Measurements from ENCODE around the gene PECR. TPM values are rescaled to one million over a fixed set of nuclear protein-coding genes. Genes with fewer than 3 reads are reported as not detected.

Gene PECR
- total and polyA plus RNA-seq, 10 of the 15 experiments (the other 5 are each of a cell fraction or from before 2014, with no cell fraction given), result 7.6 to 37.4 (median 25.7) TPM

DNA sequence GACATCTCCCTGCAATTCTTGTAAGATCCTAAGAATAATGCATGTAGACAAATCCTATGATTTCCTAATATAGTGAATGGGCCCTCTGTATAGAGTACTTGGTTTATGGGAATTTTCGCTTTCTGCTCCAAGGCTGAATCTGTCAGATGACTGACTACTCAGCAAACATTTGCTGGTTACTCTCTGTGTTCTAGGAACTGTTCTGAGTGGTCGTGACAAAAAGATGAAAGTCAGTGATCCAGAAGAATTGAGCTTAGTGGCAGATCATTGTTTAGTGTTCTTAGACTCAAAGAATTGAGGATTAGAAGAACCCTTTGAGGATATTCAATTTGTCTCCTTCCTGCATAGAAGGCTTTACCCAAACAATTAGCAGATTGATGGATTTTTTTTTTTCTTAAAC, 37.5 kb upstream of the PECR start:
- ATAC-seq, result no peak
- ChIA-PET CTCF (interaction anchor here (3.2 to 4.8 kb wide), 2 partner anchors 9 to 21 kb away, joined by 18 to 19 read pairs; partner anchors contain the start of gene XRCC5), SMC1A (ENCODE audit: uncharacterized antibody, unreplicated experiment) (interaction anchor here (0.7 to 2.3 kb wide), 5 partner anchors 9 to 172 kb away, joined by 3 to 10 read pairs (median 3); partner anchors contain the start of gene XRCC5), RAD21 (ENCODE audit: unreplicated experiment) (no interaction called here), POLR2A (interaction anchor here (0.6 to 1.4 kb wide), 4 partner anchors 10 to 84 kb away, joined by 3 to 9 read pairs (median 4); partner anchors contain the start of gene XRCC5)
- H3K9me3 ChIP-seq (replicated peaks; ENCODE audit: control insufficient read depth, insufficient read depth, low read length), result no peaks in the 10 kb centered on the region
- no peaks in the 10 kb centered on the region for H3K27me3 ChIP-seq (replicated peaks in 1 of 2; ENCODE audit: control insufficient read depth in 2 of 2, insufficient read depth in 2 of 2, low read length in 1 of 2)
- in situ Hi-C loops (cut with MboI) (no loop called here), intact Hi-C loops (cut with micrococcal nuclease; ENCODE audit: unreplicated experiment) (loop anchor here (10.0 kb wide), 3 partner anchors 164 to 546 kb away; no protein-coding TSS in a partner anchor)
- no peak for DNase-seq (ENCODE audit: low read depth, low spot score)
- H3K9ac ChIP-seq (ENCODE audit: control insufficient read depth, insufficient read depth, low read length), result no peak overlapping the region
- H3K4me2 ChIP-seq (ENCODE audit: control insufficient read depth, insufficient read depth), result no peak overlapping the region
- WGBS (ENCODE audit: insufficient coverage, insufficient replicate concordance, low lambda C conversion rate, missing lambda C conversion rate), result 50% methylated on average over 2 of the region's 2 CpGs
- peaks cover 4% of the 10 kb centered on the region for H3K4me1 ChIP-seq (ENCODE audit: control insufficient read depth, insufficient read depth, low read length)
- H3K79me2 ChIP-seq (ENCODE audit: control insufficient read depth, insufficient read depth, low read length), result peaks cover 59% of the 10 kb centered on the region
- FAIRE-seq, result no peak
- no peak overlapping the region for H3K4me3 ChIP-seq
- BruUV-seq (replicated peaks), result no TSS peak
- no peaks in the 10 kb centered on the region for H4K20me1 ChIP-seq (ENCODE audit: control insufficient read depth, insufficient read depth)
- H2AFZ ChIP-seq (ENCODE audit: control insufficient read depth, low read depth, low read length), result no peak overlapping the region
- H3K27ac ChIP-seq (ENCODE audit: control insufficient read depth, insufficient read depth), result no peak overlapping the region
- H3K36me3 ChIP-seq (ENCODE audit: control insufficient read depth in 2 of 2, insufficient read depth in 2 of 2, low read length in 1 of 2), result peaks cover 7 to 51% of the 10 kb centered on the region in 2 experiments
- no peak for TF ChIP-seq RAD21 (IDR thresholded peaks at IDR 0.05; ENCODE audit: insufficient read depth, low read depth, low read length)
- no peak for TF ChIP-seq ZNF217 (IDR thresholded peaks at IDR 0.05)
- no peak for TF ChIP-seq ESRRA (IDR thresholded peaks at IDR 0.05; ENCODE audit: low read length)
- TF ChIP-seq CBFB (IDR thresholded peaks at IDR 0.05; ENCODE audit: low read depth), result no peak
- TF ChIP-seq, protein P1, sequence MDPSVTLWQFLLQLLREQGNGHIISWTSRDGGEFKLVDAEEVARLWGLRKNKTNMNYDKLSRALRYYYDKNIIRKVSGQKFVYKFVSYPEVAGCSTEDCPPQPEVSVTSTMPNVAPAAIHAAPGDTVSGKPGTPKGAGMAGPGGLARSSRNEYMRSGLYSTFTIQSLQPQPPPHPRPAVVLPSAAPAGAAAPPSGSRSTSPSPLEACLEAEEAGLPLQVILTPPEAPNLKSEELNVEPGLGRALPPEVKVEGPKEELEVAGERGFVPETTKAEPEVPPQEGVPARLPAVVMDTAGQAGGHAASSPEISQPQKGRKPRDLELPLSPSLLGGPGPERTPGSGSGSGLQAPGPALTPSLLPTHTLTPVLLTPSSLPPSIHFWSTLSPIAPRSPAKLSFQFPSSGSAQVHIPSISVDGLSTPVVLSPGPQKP (IDR thresholded peaks at IDR 0.05; ENCODE audit: low read depth, low read length), result no peak
- no peak for TF ChIP-seq ZNF384 (IDR thresholded peaks at IDR 0.05; ENCODE audit: borderline replicate concordance, low read depth, low read length)
- no peak for TF ChIP-seq MYC (IDR thresholded peaks at IDR 0.05; ENCODE audit: insufficient read depth, insufficient read length, insufficient replicate concordance, low read length, severe bottlenecking)
- no peak for TF ChIP-seq EED (IDR thresholded peaks at IDR 0.05; ENCODE audit: low read depth)
- no peak for TF ChIP-seq MTA3 (IDR thresholded peaks at IDR 0.05; ENCODE audit: borderline replicate concordance, low read length)
- TF ChIP-seq MTA2 (IDR thresholded peaks at IDR 0.05; ENCODE audit: low read depth), result no peak
- TF ChIP-seq, protein P2, sequence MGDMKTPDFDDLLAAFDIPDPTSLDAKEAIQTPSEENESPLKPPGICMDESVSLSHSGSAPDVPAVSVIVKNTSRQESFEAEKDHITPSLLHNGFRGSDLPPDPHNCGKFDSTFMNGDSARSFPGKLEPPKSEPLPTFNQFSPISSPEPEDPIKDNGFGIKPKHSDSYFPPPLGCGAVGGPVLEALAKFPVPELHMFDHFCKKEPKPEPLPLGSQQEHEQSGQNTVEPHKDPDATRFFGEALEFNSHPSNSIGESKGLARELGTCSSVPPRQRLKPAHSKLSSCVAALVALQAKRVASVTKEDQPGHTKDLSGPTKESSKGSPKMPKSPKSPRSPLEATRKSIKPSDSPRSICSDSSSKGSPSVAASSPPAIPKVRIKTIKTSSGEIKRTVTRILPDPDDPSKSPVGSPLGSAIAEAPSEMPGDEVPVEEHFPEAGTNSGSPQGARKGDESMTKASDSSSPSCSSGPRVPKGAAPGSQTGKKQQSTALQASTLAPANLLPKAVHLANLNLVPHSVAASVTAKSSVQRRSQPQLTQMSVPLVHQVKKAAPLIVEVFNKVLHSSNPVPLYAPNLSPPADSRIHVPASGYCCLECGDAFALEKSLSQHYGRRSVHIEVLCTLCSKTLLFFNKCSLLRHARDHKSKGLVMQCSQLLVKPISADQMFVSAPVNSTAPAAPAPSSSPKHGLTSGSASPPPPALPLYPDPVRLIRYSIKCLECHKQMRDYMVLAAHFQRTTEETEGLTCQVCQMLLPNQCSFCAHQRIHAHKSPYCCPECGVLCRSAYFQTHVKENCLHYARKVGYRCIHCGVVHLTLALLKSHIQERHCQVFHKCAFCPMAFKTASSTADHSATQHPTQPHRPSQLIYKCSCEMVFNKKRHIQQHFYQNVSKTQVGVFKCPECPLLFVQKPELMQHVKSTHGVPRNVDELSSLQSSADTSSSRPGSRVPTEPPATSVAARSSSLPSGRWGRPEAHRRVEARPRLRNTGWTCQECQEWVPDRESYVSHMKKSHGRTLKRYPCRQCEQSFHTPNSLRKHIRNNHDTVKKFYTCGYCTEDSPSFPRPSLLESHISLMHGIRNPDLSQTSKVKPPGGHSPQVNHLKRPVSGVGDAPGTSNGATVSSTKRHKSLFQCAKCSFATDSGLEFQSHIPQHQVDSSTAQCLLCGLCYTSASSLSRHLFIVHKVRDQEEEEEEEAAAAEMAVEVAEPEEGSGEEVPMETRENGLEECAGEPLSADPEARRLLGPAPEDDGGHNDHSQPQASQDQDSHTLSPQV (IDR thresholded peaks at IDR 0.05), result no peak
- no peak for TF ChIP-seq STAT3 (IDR thresholded peaks at IDR 0.05; ENCODE audit: low read depth, low read length)
- no peak for TF ChIP-seq NFIC (IDR thresholded peaks at IDR 0.05; ENCODE audit: low read depth, low read length)
- TF ChIP-seq, protein P3, sequence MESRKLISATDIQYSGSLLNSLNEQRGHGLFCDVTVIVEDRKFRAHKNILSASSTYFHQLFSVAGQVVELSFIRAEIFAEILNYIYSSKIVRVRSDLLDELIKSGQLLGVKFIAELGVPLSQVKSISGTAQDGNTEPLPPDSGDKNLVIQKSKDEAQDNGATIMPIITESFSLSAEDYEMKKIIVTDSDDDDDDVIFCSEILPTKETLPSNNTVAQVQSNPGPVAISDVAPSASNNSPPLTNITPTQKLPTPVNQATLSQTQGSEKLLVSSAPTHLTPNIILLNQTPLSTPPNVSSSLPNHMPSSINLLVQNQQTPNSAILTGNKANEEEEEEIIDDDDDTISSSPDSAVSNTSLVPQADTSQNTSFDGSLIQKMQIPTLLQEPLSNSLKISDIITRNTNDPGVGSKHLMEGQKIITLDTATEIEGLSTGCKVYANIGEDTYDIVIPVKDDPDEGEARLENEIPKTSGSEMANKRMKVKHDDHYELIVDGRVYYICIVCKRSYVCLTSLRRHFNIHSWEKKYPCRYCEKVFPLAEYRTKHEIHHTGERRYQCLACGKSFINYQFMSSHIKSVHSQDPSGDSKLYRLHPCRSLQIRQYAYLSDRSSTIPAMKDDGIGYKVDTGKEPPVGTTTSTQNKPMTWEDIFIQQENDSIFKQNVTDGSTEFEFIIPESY (IDR thresholded peaks at IDR 0.05), result no peak

All from GM12878 (cell line).